Keratinocyte (primary cell): Measurements from ENCODE around the gene ABTB1. TPM values are rescaled to one million over a fixed set of nuclear protein-coding genes. Genes with fewer than 3 reads are reported as not detected.

Experiments used
- DNase-seq: peaks from one replicate; pipeline ENCODE4 v3.0.0-alpha.2; 2011; ENCODE audit warnings: low read depth, missing footprints, low spot score
- FAIRE-seq: peaks from 2 replicates; lab custom pipeline; 2011; peaks lifted over from hg19 to GRCh38; lab: Jason Lieb, UNC
- H2AFZ ChIP-seq: 2 replicates; pipeline ENCODE4 v1.6.0; 2012; ENCODE audit warnings: low read length, control low read depth, inconsistent platforms; ENCODE audit not compliant: control insufficient read depth
- H3K27ac ChIP-seq: 2 replicates; pipeline ENCODE4 v1.5.1; 2011; ENCODE audit warnings: low read length; ENCODE audit not compliant: control insufficient read depth, insufficient read depth
- H3K27me3 ChIP-seq: 3 replicates; pipeline ENCODE4 v1.6.0; 2011; ENCODE audit warnings: low read length; ENCODE audit not compliant: control insufficient read depth, insufficient read depth; ENCODE audit errors: extremely low read depth
- H3K36me3 ChIP-seq, 2 experiments: 2 replicates in 1 of 2; 3 replicates in 1 of 2; pipeline ENCODE4 v1.5.1; 2011; ENCODE audit warnings: low read length in 2 of 2, mild to moderate bottlenecking in 1 of 2; ENCODE audit not compliant: control insufficient read depth in 2 of 2, insufficient read depth in 2 of 2; ENCODE audit errors: extremely low read depth in 1 of 2
- H3K4me1 ChIP-seq: 3 replicates; pipeline ENCODE4 v1.5.1; 2011; ENCODE audit warnings: low read length; ENCODE audit not compliant: control insufficient read depth, insufficient read depth; ENCODE audit errors: extremely low read depth
- H3K4me2 ChIP-seq: 3 replicates; pipeline ENCODE4 v1.6.0; 2011; ENCODE audit warnings: low read depth, low read length; ENCODE audit not compliant: control insufficient read depth, insufficient read depth; ENCODE audit errors: extremely low read depth
- H3K4me3 ChIP-seq, 3 experiments: fragments of 200-600 bp in 1 of 3; sonication (generic) in 1 of 3; 2 replicates in 2 of 3; 3 replicates in 1 of 3; pipeline ENCODE4 v1.5.1; 2011 to 2016; ENCODE audit warnings: low read length in 3 of 3, mild to moderate bottlenecking in 3 of 3, control low read depth in 2 of 3, inconsistent platforms in 1 of 3, low read depth in 1 of 3, mixed read lengths in 1 of 3, mixed run types in 1 of 3, moderate library complexity in 1 of 3; ENCODE audit not compliant: control insufficient read depth in 2 of 3, insufficient read depth in 2 of 3; ENCODE audit errors: extremely low read depth in 1 of 3
- H3K79me2 ChIP-seq: 2 replicates; pipeline ENCODE4 v1.6.0; 2012; ENCODE audit warnings: low read length; ENCODE audit not compliant: control insufficient read depth, insufficient read depth
- H3K9ac ChIP-seq: 3 replicates; pipeline ENCODE4 v1.6.0; 2011; ENCODE audit warnings: low read length; ENCODE audit not compliant: control insufficient read depth, insufficient read depth; ENCODE audit errors: extremely low read depth
- H3K9me1 ChIP-seq: 3 replicates; pipeline ENCODE4 v1.6.0; 2011; ENCODE audit warnings: low read length; ENCODE audit not compliant: control insufficient read depth, insufficient read depth; ENCODE audit errors: extremely low read depth
- H3K9me3 ChIP-seq: 2 replicates; pipeline ENCODE4 v1.5.1; 2012; ENCODE audit warnings: low read depth, low read length; ENCODE audit not compliant: control insufficient read depth
- H4K20me1 ChIP-seq: 3 replicates; pipeline ENCODE4 v1.6.0; 2011; ENCODE audit warnings: low read length; ENCODE audit not compliant: control insufficient read depth, insufficient read depth; ENCODE audit errors: extremely low read depth
- EZH2 ChIP-seq: IDR thresholded peaks from one replicate; pipeline ENCODE4 v1.6.1; 2012; ENCODE audit warnings: inconsistent platforms, mild to moderate bottlenecking, low read length, moderate library complexity
- dilution Hi-C: fragments of 300-500 bp; cut with MboI; formaldehyde crosslinking; loops from one replicate; pipeline ENCODE4 v1.7.0; 2020; ENCODE audit warnings: low sequenced_read_pairs; ENCODE audit not compliant: extremely low pct_ligation_motif_present
- polyA plus RNA-seq, 5 experiments: library from polyadenylated mRNA; depleted of rRNA in 3 of 5; stranded (reverse) in 3 of 5; stranded (forward) in 1 of 5; unstranded in 1 of 5; fragments of >200 nt; gene quantifications; 1 replicate in 1 of 5; 2 replicates in 3 of 5; 3 replicates in 1 of 5; pipeline versions ENCODE4 v1.2.1 to v1.2.3, GENCODE V29; 2011 to 2012; ENCODE audit warnings: missing spikeins in 2 of 5, low read depth in 1 of 5, low replicate concordance in 1 of 5
- TF ChIP-seq, protein P1 (sequence below), 3 experiments: IDR thresholded peaks in 1 of 3; conservative IDR thresholded peaks in 1 of 3; optimal IDR thresholded peaks in 1 of 3; 2 replicates in 2 of 3; 3 replicates in 1 of 3; pipeline versions ENCODE3 to v1.5.1; 2011; ENCODE audit warnings: low read length in 3 of 3, mild to moderate bottlenecking in 3 of 3, moderate library complexity in 2 of 3, control low read depth in 1 of 3, inconsistent platforms in 1 of 3; ENCODE audit not compliant: insufficient read depth in 2 of 3; ENCODE audit errors: extremely low read depth in 1 of 3

ABTB1 gene
- polyA plus RNA-seq, 1 donor (not counting 4 experiments of a cell fraction or from before 2014, with no cell fraction given), result 11.6 TPM

DNA sequence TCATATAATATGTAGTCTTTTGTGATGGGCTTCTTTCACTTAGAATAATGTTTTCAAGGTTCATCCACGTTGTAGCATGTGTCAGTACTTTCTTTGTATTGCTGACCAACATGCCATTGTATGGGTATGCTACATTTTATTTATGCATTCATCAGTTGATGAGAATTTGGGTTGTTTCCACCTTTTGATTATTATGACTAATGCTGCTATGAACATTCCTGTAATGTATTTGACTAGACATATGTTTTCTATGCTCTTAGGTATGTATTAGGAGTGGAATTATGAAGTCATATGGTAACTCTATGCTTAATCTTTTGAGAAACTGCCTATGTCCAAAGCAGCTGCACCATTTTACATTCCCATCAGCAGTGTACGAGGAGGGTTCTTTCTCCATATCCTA lies 46.9 kb upstream of the ABTB1 start:
- DNase-seq (no peak), FAIRE-seq (no peak)
- Histone ChIP-seq H3K9me3 (no peaks in the 10 kb centered on the region), H3K79me2 (no peaks in the 10 kb centered on the region), H3K27me3 (peaks cover 25% of the 10 kb centered on the region), H3K4me2 (no peak overlapping the region), H3K4me1 (peaks cover 6% of the 10 kb centered on the region), H3K4me3 (no peak overlapping the region), H3K9ac (no peak overlapping the region), H2AFZ (no peak overlapping the region), H3K9me1 (no peaks in the 10 kb centered on the region), H4K20me1 (no peaks in the 10 kb centered on the region), H3K36me3 (peaks cover 0 to 9% of the 10 kb centered on the region in 2 experiments), H3K27ac (no peak overlapping the region)
- dilution Hi-C loops, result no loop called here
- TF ChIP-seq, protein P1, sequence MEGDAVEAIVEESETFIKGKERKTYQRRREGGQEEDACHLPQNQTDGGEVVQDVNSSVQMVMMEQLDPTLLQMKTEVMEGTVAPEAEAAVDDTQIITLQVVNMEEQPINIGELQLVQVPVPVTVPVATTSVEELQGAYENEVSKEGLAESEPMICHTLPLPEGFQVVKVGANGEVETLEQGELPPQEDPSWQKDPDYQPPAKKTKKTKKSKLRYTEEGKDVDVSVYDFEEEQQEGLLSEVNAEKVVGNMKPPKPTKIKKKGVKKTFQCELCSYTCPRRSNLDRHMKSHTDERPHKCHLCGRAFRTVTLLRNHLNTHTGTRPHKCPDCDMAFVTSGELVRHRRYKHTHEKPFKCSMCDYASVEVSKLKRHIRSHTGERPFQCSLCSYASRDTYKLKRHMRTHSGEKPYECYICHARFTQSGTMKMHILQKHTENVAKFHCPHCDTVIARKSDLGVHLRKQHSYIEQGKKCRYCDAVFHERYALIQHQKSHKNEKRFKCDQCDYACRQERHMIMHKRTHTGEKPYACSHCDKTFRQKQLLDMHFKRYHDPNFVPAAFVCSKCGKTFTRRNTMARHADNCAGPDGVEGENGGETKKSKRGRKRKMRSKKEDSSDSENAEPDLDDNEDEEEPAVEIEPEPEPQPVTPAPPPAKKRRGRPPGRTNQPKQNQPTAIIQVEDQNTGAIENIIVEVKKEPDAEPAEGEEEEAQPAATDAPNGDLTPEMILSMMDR (optimal IDR thresholded peaks at IDR 0.05 in 1 of 3, IDR thresholded peaks at IDR 0.05 in 1 of 3, conservative IDR thresholded peaks at IDR 0.05 in 1 of 3; ENCODE audit: extremely low read depth in 1 of 3, insufficient read depth in 2 of 3, low read length in 3 of 3), result no peak
- no peak for TF ChIP-seq EZH2

DNA sequence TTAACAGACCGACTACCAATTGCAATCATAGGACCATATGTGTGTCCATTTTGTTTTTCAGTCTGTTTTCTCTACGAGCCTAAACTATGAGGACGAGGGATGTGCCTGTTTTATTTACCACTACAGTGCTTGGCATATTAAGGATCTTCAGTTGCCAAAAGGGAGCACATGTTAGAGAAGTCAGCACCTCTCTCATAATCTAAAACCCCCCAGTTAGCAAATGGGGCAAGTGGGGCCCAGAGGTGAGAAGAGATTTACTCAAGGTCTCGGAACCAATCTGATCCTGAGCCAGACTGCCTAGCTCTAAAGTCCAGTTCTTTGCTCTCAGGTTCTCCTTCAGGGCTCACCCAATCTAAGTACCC lies 44.3 kb upstream of the ABTB1 start:
- FAIRE-seq (no peak), DNase-seq (no peak)
- dilution Hi-C loops, result no loop called here
- peaks cover 6% of the 10 kb centered on the region for H3K4me1 ChIP-seq
- no peaks in the 10 kb centered on the region for H3K36me3 ChIP-seq
- H4K20me1 ChIP-seq, result no peaks in the 10 kb centered on the region
- no peaks in the 10 kb centered on the region for H3K9me1 ChIP-seq
- no peak overlapping the region for H3K9ac ChIP-seq
- no peak overlapping the region for H3K4me3 ChIP-seq
- peaks cover 29% of the 10 kb centered on the region for H3K27me3 ChIP-seq
- no peak overlapping the region for H3K27ac ChIP-seq
- H3K4me2 ChIP-seq, result no peak overlapping the region
- H3K79me2 ChIP-seq, result no peaks in the 10 kb centered on the region
- TF ChIP-seq, protein P1 (optimal IDR thresholded peaks at IDR 0.05 in 1 of 3, IDR thresholded peaks at IDR 0.05 in 1 of 3, conservative IDR thresholded peaks at IDR 0.05 in 1 of 3; ENCODE audit: extremely low read depth in 1 of 3, insufficient read depth in 2 of 3, low read length in 3 of 3), result no peak
- TF ChIP-seq EZH2, result peak; percentile 47
- no peak overlapping the region for H2AFZ ChIP-seq
- no peaks in the 10 kb centered on the region for H3K9me3 ChIP-seq
